ENCODE measurements around the gene STARD13.
"Not testable (repeated sequence)": the region's sequence is repeated elsewhere in the genome, so short reads cannot be mapped to it uniquely, and the experiment has no call there.

The STARD13 gene

DNA sequence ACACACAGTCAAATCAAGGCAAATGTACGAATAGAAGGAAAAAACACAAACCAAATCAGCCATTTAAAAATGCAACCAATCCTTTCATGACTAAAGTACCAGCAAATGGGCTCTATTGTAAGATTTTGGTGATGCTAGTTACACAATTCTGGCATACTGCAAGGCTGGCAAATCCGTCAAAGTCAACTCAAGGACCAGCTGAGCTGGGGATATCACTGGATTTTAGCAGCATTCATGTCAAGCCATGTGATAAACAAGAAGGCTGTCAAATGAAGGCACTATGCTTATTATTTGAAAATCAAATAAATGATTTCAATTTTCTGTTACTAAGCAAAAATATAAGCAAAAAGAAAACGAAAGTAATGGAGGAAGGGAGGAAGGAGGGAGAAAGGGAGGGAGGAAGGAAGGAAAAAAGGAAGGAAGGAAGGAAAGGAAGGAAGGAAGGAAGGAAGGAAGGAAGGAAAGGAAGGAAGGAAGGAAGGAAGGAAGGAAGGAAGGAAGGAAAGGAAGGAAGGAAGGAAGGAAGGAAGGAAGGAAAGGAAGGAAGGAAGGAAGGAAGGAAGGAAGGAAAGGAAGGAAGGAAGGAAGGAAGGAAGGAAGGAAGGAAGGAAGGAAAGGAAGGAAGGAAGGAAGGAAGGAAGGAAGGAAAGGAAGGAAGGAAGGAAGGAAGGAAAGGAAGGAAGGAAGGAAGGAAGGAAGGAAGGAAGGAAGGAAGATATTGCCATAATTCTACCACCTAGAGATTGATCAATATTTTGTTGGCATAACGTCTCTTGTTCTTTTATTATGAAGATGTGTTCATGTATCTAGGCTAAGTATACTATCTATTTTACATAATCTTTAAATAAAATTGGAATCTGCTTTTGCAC is 108.0 kb downstream of the STARD13 start:
- not testable (repeated sequence) for DNase-seq (ENCODE audit: low read depth)

DNA sequence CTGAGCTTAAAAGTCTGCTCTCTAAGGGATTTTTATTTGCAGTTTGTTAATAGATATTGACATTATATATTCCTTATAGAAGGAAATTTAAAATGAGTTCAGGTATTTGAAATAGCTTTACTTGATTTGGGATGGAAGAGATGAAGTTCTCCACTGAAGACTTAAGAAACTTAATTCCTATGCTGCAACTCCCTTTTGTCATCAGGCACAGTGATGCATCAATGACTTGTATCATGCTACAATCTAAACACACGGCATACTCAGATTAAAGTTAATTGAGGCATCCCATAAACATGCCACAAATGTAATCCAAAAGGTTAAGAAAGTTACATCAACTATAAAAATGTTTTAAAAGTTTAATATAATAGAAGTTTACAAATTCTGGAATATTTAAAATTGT is 109.0 kb downstream of the STARD13 start:
- no peak for DNase-seq (ENCODE audit: low read depth)

DNA sequence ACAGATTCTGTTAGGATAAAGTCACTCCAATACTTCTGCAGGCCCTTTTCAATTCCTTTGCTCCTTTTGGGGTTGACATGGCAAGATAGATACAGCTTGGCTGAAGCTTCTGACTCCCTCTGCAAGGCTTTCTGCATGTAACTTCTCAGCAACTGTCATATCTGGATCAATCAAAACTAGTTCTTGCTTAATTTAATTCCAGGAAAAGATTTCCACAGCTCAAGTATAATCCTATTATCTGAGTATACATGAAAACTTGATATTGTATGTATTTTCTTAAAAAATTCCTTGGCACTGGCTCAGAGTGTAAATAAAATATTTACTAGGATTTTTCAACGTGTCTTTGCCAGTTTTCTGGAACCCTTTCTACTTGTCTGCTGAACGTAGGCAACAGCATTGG is 109.6 kb downstream of the STARD13 start:
- no peak for DNase-seq (ENCODE audit: low read depth)

DNA sequence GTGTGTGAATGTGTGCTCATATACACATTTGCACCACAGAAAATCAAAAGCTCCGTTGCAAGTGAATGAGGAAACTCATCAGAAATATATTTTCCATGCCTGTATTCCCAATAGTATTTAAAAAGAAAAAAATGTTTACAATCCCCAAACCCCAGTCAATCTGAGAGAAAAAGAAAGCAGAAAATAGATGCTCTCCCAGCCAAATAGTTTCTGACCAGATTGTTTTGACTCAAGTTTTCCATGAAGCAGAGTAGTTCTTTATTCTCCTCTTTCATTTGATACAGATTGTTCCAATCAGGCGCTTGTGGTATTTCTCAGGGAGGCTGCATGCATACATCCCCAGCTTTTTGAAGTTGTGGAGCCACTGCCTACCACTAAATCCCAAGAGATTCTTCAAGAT is 110.6 kb downstream of the STARD13 start:
- no peak for DNase-seq (ENCODE audit: low read depth)

DNA sequence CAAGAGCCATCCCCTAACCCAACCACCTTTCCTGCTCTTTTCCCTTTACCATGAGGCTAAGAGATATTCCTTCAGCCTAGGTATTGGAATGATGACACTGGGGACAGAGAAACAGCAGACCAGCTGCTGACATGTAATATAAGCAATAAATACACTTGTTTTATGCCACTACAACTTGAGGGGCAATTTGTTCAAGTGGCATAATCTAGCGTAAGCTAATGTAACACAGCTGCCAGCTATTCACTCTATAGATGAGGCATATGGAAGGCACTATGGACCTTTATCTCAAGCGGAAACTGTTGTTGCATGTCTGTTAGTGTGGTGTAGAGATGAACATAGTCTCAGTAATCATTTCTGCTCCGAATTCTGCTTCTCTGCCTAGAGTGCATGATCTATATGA is 111.1 kb downstream of the STARD13 start:
- no peak for DNase-seq (ENCODE audit: low read depth)

DNA sequence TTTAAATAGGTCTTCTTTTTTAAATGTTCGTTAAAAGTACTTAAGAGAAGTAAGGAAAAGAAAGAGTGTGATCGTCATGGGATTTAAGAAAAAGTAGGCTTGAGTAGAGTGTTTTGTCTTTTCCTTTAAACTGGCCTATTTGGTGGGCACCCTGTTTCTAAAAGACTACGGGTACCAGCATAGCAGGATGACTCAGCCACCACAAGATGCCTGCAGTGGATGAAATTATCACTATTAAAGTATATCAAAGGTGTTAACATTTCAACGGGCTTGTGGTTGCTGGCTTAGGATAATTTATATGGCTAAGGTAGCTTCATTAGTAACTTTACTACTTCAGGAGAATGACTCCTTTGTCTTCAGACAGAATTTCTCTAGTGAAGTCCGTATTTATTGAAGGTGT is 112.6 kb downstream of the STARD13 start:
- peak; percentile 37 for DNase-seq (ENCODE audit: low read depth)

DNA sequence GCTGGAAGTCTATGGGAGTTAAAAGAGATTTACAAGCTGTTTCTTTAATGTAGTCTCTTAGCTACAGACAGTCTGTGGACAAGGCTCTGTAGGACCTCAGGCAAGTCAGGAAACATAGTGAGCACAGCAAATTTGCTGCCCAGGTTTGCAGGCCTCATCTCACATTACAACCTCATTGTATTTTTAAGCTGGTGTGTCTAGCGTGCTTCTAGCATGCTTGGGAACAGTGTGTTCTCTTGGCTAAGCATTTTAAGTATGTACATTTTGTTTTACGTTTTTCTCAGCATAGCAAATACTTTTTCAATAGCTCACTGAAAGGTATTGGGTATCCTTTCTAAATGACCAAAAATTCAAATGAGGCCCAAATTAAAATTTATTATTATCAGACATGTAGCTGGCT is 113.2 kb downstream of the STARD13 start:
- DNase-seq (ENCODE audit: low read depth) = no peak

DNA sequence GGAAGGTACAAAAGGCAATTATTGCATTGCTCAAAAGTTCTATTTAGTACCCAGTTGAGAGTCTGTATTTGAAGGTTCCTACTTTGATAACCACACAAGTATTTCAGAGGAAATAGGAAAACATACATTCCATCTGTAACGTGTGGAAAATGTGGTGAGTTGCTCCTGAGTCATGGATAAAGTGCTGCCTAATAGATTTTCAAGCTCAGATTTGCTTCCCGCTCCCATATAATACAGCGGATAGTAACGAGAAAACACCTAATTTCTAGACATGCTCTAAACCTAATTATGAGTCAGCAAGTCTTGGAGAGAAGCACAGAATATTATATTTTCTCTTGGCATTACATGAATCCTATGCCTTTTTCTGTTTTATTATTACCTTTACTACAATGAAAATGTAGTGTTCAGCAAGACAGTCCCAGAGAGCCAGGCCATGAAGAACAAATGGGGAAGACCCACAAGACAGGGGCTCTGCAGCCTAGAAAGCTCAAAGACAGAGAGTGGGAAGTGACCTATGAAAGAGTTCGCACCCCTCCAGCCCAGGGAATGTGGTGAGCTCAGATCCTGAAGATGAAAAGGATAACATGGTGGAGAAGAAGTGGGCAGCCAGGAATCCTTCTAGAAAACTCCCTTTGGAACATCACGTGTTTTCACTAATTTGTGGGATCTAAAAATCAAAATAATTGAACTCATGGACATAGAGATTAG is 116.1 kb downstream of the STARD13 start:
- peak; percentile 94 for DNase-seq (ENCODE audit: low read depth)

DNA sequence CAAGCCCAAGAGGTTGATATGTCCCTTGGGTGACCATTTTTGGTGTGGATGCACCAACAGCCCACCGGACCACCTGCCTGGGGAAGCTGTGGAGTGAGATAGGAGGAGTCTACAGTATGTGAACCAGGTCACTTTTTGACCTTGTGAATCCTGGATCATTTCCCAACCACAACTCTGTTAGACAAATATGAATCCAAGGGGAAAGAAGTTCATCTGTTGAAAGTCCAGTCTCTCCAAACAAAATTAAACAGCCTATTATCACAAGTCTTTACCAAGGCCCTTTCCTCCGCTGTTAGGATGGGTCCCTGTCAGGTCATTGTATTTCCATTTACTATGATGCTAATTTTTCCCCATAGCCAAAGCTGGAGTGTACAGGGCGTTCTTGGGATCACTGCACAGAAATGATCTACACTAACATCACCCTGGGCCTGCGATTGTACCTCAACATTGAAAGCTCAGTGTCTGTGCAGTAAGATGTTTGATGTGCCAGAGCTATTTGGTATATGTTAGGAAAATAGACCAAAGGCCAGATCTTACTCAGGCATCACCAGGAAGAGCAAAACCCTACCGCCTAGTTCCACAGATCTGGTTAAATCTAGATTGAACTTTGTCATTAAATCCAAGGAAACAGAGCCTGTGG is 117.1 kb downstream of the STARD13 start:
- DNase-seq (ENCODE audit: low read depth) = no peak

DNA sequence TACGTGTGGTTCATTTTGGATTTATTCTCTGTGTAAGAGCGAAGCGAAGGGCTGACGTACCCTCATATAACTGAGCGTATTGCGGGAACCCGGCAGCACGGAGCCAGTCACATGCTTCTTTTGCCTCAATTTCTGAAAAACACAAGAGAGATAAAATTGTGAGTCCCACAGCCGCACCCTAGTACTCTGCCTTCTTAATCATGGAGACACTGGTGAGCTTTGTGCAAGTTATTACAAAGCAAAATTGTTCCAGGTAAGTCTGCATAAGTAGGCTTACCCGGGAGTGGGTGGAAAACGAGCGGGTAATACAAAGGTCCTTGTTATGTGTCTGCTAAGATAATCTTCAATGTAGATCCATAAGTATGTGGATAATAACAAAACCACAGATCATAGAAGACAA is 118.1 kb downstream of the STARD13 start:
- no peak for DNase-seq (ENCODE audit: low read depth)

DNA sequence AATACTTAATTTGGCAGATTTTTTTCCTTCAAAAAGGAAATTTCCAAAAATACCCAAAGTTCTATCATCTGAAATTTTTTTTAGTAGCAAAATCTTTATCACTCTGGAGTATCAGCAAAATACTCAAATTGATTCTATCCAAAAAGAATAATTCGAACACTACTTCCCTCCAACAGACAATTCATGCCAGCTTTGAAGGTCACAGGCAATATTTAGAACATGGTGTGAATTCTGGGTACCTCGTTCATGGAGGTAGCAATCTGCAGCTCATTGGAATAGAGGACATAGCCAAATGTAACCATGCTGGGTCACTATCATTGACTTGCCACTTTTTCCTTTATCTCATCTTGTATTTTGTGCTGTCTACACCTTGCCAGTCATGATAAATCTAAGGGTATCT is 119.8 kb downstream of the STARD13 start:
- DNase-seq (ENCODE audit: low read depth) = no peak

DNA sequence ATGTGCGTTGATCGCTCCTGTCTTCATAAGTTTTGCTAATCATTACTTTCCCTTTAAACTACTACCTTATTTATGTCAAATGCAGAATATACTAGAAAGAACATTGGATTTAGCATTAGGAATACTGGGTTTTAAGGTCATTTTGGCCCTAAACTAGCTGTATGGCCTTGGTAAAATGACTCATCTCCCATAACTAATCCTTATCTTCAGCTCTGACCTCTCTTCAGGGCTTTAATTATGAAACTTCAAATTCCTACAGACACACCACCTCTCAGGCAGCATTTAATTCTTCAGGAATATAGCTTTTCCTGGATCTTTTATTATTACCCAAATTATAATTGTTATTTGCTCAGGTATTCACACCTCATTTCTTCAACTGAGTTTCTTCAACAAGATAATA is 121.2 kb downstream of the STARD13 start:
- DNase-seq (ENCODE audit: low read depth) = no peak

DNA sequence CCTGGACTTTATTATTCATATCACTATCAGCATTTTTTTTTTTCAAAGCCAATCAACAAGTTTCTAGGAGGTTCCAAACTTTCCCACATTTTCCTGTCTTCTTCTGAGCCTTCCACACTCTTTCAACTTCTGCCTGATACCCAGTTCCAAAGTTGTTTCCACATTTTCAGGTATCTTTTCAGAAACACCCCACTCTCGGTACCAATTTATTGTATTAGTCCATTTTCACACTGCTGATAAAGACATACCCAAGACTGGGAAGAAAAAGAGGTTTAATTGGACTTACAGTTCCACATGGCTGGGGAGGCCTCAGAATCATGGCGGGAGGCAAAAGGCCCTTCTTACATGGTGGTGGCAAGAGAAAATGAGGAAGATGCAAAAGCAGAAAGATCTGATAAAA is 122.8 kb downstream of the STARD13 start:
- not testable (repeated sequence) for DNase-seq (ENCODE audit: low read depth)

DNA sequence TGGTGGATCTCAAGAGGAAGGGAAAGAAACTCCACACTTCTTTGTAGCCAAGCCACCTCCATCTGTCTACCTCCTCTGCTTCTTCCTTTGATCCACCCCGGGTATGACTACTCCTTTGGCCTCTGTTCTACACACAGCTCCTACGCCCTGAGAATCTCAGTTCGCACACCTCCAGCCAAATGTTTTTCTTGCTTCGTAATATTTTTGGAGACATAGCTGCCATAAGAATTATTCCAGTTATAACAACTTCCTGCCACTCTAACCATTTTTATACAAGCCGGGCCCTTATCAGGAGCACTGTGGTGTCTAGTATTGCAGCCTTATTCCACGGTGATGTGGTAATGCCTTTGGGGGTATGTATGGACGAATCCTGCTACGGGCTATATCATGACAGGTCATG is 126.7 kb downstream of the STARD13 start:
- no peak for DNase-seq (ENCODE audit: low read depth)

DNA sequence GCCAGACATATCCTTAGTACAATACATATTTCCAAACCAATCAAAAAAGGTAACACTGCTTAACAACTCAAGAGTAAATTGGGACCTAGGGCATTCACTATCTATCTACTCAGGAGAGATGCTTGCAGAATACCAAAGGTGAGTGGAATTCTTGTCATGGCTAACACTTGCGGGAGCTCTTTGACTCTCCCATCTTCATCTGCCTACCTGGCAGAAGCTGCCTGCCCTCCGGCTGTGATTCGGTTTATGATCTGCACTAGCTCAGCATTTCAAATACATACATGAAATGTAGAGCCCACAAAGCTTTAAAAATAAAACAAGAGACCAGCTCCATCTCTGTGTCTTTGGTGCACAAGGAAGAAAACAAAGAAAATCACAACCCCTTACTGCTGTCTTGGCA is 127.3 kb downstream of the STARD13 start:
- DNase-seq (ENCODE audit: low read depth) = no peak

DNA sequence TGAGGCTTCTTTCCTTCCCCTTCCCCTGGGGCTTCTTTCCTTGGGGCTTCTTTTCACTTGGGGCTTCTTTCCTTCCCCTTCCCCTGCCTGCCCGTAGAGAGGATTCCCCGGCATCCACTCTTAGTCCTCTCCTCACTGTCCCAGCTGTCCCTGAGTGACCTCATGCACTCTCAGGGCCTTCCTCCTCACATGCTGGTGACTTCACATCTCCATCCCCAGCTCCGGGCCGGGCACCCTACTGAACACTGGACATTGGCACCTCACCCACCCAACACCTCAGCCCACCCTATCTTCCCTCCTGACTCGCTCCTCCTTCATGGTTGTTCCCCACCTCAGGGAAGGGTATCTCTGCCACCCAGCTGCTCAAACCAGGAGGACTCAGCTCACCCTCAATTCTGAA is 130.6 kb downstream of the STARD13 start:
- no peak for DNase-seq (ENCODE audit: low read depth)

DNA sequence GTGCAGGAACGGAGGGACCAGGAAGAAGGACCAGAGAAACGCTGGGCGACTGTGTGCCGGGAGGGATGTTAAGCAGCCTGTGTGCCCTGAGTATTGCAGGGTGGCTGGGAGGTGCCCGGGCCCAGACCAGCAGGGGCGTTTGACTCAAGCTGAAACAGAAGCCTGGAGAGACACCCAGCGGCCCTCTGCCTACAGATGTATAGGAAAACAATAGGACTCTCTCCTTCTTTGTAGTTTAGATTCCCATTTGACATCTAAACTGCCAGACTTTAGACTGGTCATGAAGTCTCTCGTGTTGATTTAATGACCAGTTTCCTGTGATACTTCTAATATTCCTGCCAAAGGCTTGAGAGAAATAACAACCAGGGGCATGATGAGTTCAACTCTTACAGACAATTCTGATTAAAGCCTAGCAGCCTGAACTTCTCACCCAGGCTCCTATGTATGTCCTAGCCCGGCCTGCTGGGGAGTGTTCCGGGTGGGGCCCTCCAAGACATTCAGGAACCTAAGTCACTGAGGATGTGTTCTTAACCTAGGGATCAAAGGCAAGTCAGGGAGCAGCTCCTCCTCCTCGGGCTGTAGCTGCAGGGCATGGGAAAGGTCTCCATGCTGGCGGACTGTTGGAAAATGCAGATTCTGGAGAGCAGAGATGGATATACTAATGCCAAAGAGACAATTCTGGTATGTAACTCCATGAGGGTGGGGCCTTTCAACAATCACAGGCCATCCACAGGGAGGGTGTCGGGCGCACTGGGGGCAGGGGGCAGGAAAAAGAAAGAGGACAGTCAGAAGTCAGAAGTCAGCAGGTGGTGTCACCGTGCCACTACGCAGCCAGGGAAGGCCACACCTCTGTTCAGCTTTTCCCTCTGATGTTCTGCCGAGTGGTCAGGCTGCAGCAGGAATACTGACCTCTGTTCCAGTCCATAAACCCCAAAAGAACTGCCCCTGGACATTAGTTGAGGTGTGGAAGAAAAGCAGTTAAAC is 131.8 kb downstream of the STARD13 start:
- DNase-seq (ENCODE audit: low read depth) = no peak

DNA sequence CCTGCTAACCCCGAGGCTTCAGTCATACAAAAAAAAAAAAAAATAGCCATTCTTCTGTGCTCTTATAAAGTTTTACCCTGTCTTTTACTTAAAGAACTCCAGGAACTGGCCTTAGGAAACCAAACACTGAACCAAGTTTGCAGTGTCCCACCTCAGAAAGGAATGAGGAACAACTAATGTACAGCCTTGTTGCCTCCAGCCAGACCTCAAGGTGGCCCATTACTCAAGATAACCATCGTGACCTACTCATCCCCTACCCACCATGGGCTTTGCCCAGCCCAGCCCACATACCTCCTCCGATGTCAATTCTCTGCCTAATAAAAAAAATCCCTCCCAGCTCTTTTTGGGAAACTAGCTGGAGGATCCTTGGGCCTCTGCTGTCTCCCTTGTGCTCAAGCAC is 133.2 kb downstream of the STARD13 start:
- no peak for DNase-seq (ENCODE audit: low read depth)

DNA sequence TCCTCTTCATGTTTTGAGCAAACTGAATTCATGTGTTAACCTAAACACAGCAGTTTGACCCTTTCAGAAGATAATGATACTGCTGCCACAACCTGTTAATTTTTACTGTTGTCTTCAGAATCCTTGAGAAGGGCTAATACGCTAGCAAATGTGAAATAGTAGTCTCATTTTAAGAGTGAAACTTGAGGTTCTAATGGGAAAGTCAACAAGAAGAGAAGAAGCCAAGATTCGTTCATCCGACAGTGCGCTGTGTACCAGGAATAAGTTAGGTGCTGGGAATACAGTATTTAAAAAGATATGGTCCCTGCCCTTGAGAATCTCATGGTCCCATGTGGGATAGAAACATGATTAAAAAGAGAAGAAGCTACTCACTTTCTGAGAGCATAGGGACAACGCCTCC is 134.9 kb downstream of the STARD13 start:
- DNase-seq (ENCODE audit: low read depth) = no peak

DNA sequence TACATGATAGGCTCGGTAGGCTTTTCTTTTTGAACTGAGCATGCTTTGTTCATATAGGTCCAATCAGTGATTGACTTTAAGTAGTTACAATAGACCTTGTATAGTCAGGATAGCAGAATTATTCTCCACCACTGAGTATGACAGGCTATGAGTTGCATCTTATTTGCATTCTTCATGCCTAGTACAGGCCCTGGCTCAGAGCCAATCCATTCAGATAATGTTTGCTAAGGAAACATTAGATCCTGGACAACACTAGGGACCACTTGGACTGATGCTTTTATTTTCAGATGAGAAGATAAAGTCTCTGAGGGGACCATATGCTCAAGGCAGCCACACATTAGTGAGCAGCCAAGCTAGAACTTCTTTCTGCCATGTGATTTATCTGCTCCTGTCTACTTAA is 135.4 kb downstream of the STARD13 start:
- DNase-seq (ENCODE audit: low read depth) = peak; percentile 52

DNA sequence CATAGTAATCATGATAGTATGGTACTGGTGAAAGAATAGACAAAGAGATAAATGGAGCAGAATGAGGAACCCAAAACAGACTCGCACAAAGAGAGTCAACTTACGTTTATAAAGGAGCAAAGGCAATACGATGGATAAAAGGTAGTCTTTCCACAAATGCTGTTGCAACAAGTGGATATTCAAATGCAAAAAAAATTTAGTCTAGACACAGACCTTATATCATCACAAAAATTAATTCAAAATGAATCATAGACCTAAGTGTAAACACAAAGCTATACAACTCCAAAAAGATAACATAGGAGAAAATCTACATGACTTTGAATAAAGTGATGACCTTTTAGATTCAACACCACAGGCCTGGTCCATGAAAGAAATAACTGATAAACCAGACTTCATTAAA is 137.7 kb downstream of the STARD13 start:
- DNase-seq (ENCODE audit: low read depth) = no peak

Data from ELR (cell line).